A549 (cell line): ENCODE measurements around the gene SFTPA2. TPM values are rescaled to one million over a fixed set of nuclear protein-coding genes. Genes with fewer than 3 reads are reported as not detected.
A peak's percentile ranks its signal among the peaks of the same experiment; 100 is the strongest.
"Not testable (repeated sequence)": the region's sequence is repeated elsewhere in the genome, so short reads cannot be mapped to it uniquely, and the experiment has no call there.

ENCODE experiments used
- ATAC-seq, 2 experiments: fragments of 200-7000 bp in 1 of 2; fragments of >200 bp in 1 of 2; cut with Nextera tagmentation in 1 of 2; cut with Tn5 transposase in 1 of 2; 3 replicates each; pipeline versions ENCODE4 v1.8.0 to v1.9.1; 2018 to 2020; ENCODE audit warnings: mild to moderate bottlenecking in 1 of 2, moderate library complexity in 1 of 2
- CTCF ChIA-PET: fragments of 300-600 bp; sonication (Branson Sonifier 250); formaldehyde crosslinking; extraction: SDS; loops from one replicate; lab custom pipeline; 2021; ENCODE audit warnings: antibody characterized with exemption, inconsistent platforms; lab: Yijun Ruan, JAX
- POLR2A ChIA-PET: fragments of 350-600 bp; formaldehyde crosslinking; extraction: SDS; loops from one replicate; lab custom pipeline; 2021; ENCODE audit warnings: antibody characterized with exemption, inconsistent platforms; lab: Yijun Ruan, JAX
- DNase-seq, 2 experiments: peaks; one replicate each; pipeline versions ENCODE4 v3.0.0 to v3.0.0-alpha.2; 2011 to 2016; ENCODE audit warnings: low read depth in 1 of 2, low spot score in 1 of 2
- FAIRE-seq: peaks from 2 replicates; lab custom pipeline; 2011; peaks lifted over from hg19 to GRCh38; lab: Jason Lieb, UNC
- H3K27ac ChIP-seq, 2 experiments: fragments of >200 bp; sonication (Bioruptor Twin); formaldehyde crosslinking; 3 replicates each; pipeline ENCODE4 v1.5.1; 2016 to 2017
- H3K4me1 ChIP-seq: fragments of >200 bp; sonication (Bioruptor Twin); formaldehyde crosslinking; 3 replicates; pipeline ENCODE4 v1.6.1; 2016
- H3K4me2 ChIP-seq: fragments of >200 bp; sonication (Bioruptor Twin); formaldehyde crosslinking; 3 replicates; pipeline ENCODE4 v1.6.1; 2016
- H3K4me3 ChIP-seq: fragments of >200 bp; sonication (Bioruptor Twin); formaldehyde crosslinking; 3 replicates; pipeline ENCODE4 v1.5.1; 2016
- H3K9me3 ChIP-seq: fragments of >200 bp; sonication (Bioruptor Twin); formaldehyde crosslinking; 3 replicates; pipeline ENCODE4 v1.6.1; 2016
- WGBS: methylation state at CpG from one replicate; pipeline ENCODE4 v1.1.6; 2017; ENCODE audit errors: missing lambda C conversion rate; 5-methylcytosine and 5-hydroxymethylcytosine counted together
- polyA plus RNA-seq, 4 experiments: library from polyadenylated mRNA; depleted of rRNA in 3 of 4; stranded (reverse); fragments of >200 nt; fragmentation: RNase III in 1 of 4; extraction: RNeasy Plus Mini Kit Qiagen cat#74134 plus additional on column Dnase treatment in 1 of 4; gene quantifications; 2 replicates in 3 of 4; 3 replicates in 1 of 4; pipeline ENCODE4 v1.2.3, GENCODE V29; 2011 to 2017

The SFTPA2 gene
- polyA plus RNA-seq, 2 of the 4 experiments (the other 2 are of a cell fraction): not detected

DNA sequence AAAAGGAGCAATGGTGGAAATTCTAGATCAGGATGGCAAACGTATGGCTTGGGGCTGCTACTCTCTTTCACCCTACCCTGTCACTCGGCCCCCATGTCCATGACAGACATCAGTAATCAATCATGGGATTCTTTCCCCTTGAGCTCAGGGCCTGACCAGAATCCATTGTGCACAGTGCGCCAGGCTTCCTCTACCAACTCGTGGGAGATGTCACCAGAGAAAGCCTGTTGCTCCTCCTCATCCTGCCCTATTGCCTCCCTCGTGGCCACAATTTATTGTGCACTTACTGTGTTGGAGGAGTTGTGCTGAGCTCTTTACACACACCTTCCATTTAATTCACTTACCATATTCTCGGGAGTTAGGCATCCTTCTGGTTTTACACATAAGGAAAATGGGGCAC, 21.9 kb downstream of the SFTPA2 start:
- H3K4me3 ChIP-seq, H3K4me2 ChIP-seq, H3K4me1 ChIP-seq, H3K9me3 ChIP-seq, H3K27ac ChIP-seq, ATAC-seq, DNase-seq, POLR2A ChIA-PET, FAIRE-seq: not testable (repeated sequence)
- CTCF ChIA-PET: interaction anchor here (0.6 to 2.4 kb wide), 8 partner anchors 15 to 906 kb away, joined by 3 to 7 read pairs (median 4); no protein-coding TSS in a partner anchor
- WGBS: 38% methylated on average over 6 of the region's 6 CpGs

DNA sequence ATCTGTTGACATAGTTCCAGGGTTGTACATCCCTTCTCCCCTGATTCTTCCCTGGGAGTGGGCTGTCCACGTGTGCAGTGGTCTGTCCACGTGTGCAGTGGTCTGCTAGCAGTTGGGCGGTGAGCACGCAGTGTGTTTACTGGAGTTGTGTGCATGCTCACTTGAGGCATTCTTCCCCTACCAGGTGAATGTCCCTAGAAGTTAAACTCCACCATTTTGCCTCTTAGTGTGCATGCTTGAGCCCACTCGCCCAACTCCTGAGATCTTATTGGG, 26.4 kb downstream of the SFTPA2 start:
- DNase-seq, H3K4me3 ChIP-seq, H3K4me1 ChIP-seq, POLR2A ChIA-PET, H3K9me3 ChIP-seq, FAIRE-seq, H3K27ac ChIP-seq, ATAC-seq, H3K4me2 ChIP-seq: not testable (repeated sequence)
- 67% methylated on average over 1 of the region's 5 CpGs for WGBS
- CTCF ChIA-PET: interaction anchor here (0.6 kb wide), 1 partner anchor 1094 kb away, joined by 5 read pairs; no protein-coding TSS in a partner anchor

GRCh38 chr10:79533142-79533902, 26.9 kb downstream of the SFTPA2 start:
- H3K27ac ChIP-seq, DNase-seq, H3K4me1 ChIP-seq, H3K4me3 ChIP-seq, FAIRE-seq, ATAC-seq, H3K9me3 ChIP-seq, H3K4me2 ChIP-seq, POLR2A ChIA-PET: not testable (repeated sequence)
- 79% methylated on average over 11 of the region's 11 CpGs for WGBS
- CTCF ChIA-PET: interaction anchor here (0.6 kb wide), 1 partner anchor 1093 kb away, joined by 5 read pairs; no protein-coding TSS in a partner anchor

DNA sequence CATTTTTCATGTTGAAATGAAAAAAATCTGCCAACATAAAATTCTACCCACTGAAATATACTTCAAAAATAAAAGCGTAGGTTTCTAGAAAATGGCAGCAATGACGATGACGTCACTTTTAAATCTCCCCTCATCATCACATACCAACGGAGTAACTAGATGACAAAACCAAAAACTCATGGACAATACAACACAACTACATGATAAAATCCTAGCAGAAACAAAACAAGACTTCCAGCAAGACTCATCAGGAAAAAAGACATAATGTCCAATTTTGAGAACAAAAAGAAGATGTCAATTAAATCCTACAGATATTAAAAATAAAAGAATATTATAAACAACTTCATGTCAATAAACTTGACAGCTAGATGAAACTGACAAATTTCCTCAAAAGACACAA, 31.9 kb downstream of the SFTPA2 start:
- H3K4me2 ChIP-seq, DNase-seq, H3K4me3 ChIP-seq, FAIRE-seq, H3K9me3 ChIP-seq, CTCF ChIA-PET, ATAC-seq, H3K27ac ChIP-seq, POLR2A ChIA-PET, H3K4me1 ChIP-seq: not testable (repeated sequence)
- 77% methylated on average over 4 of the region's 4 CpGs for WGBS

GRCh38 chr10:79525049-79525710, 35.0 kb downstream of the SFTPA2 start:
- FAIRE-seq, POLR2A ChIA-PET: not testable (repeated sequence)

DNA sequence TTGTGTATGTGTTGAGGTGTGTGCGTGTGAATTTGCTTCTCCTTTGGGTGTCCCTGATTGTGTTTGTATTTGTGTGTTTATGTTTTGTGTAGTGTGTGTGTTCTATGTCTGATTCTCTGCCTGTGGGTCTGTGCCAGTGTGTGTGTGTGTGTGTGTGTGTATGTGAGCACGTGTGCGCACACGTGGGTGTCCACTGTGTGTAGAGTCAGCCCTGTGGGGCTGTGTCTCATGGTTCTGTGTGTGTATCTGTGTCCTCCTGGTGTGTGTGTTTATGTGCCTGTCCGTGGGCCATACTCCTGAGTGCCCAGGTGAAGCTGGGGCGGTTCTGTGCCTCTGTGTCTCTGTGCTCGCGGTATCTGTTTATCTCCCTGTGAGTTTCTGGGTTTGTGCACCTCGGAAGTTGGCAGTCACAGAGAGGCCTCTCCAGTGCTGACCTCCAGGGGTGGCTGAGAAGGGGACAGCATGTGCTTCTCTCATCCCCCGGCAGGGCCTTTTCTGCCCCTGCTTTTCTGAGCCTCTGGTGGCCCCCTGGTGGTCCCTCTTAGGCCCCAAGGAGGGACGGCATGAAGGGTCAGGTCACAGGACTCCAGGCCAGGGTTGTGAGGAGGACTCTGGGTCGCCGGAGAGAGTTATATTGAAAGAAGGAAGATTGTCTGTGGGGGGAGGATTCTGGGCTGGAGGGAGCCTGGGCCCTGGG, 36.9 kb downstream of the SFTPA2 start:
- H3K27ac ChIP-seq, H3K4me3 ChIP-seq, CTCF ChIA-PET, DNase-seq, H3K4me1 ChIP-seq, POLR2A ChIA-PET, FAIRE-seq, H3K9me3 ChIP-seq, H3K4me2 ChIP-seq: not testable (repeated sequence)
- WGBS: 52% methylated on average over 6 of the region's 13 CpGs
- peak; percentile 57 to 70; a peak in 5 of 6 replicates for ATAC-seq

More at GRCh38 chr10:79525049-79525710, 35.0 kb downstream of the SFTPA2 start:
- not testable (repeated sequence) for H3K27ac ChIP-seq, H3K4me3 ChIP-seq, ATAC-seq, H3K4me1 ChIP-seq, H3K4me2 ChIP-seq, H3K9me3 ChIP-seq, DNase-seq
- WGBS: no CpG with 5 or more reads among the region's 8 CpGs
- CTCF ChIA-PET: interaction anchor here (1.0 kb wide), 1 partner anchor 12 kb away, joined by 3 read pairs; no protein-coding TSS in a partner anchor

- CTCF ChIA-PET, POLR2A ChIA-PET: not testable (repeated sequence)
These were observed 37.7 kb downstream of the SFTPA2 start for GRCh38 chr10:79522464-79522863.

DNA sequence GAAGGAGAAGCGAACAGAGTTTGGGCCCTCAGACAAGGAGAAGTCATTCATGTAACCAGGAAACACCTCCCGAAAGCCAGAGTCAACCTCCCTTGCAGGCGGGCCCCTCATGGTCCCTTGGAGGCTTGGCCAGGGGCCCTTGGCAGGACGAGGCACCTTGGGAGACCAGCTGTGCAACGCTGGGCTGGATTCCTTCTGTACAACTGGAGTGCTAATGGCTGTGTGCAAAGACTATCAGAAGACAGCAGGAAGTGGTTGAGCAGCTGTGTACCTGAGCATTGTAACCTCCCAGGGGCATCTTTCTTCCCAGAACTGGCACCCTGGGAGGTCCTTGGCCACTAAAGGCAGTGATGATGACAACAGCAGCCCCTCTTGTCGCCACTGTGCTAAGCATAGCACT, 38.5 kb downstream of the SFTPA2 start:
- H3K27ac ChIP-seq, POLR2A ChIA-PET, H3K4me3 ChIP-seq, CTCF ChIA-PET, H3K9me3 ChIP-seq, FAIRE-seq, H3K4me2 ChIP-seq, ATAC-seq, H3K4me1 ChIP-seq, DNase-seq: not testable (repeated sequence)
- 13% methylated on average over 6 of the region's 6 CpGs for WGBS

More at GRCh38 chr10:79522464-79522863, 37.7 kb downstream of the SFTPA2 start:
- not testable (repeated sequence) for H3K4me3 ChIP-seq, H3K9me3 ChIP-seq, H3K4me2 ChIP-seq, FAIRE-seq, H3K27ac ChIP-seq, DNase-seq, H3K4me1 ChIP-seq
- ATAC-seq: peak in 1 of 2 experiments; percentile 7; a peak in 1 of 6 replicates
- WGBS: 79% methylated on average over 2 of the region's 4 CpGs

GRCh38 chr10:79517567-79517966, 42.6 kb downstream of the SFTPA2 start:
- H3K4me3 ChIP-seq, H3K4me2 ChIP-seq, H3K9me3 ChIP-seq, H3K27ac ChIP-seq, H3K4me1 ChIP-seq, ATAC-seq, POLR2A ChIA-PET, FAIRE-seq, DNase-seq, CTCF ChIA-PET: not testable (repeated sequence)
- WGBS: 7% methylated on average over 2 of the region's 4 CpGs

- ATAC-seq, POLR2A ChIA-PET, CTCF ChIA-PET, DNase-seq, H3K9me3 ChIP-seq, H3K27ac ChIP-seq, FAIRE-seq, H3K4me2 ChIP-seq, H3K4me1 ChIP-seq, H3K4me3 ChIP-seq: not testable (repeated sequence)
- WGBS: 38% methylated on average over 7 of the region's 7 CpGs
These were observed 43.5 kb downstream of the SFTPA2 start for GRCh38 chr10:79516532-79517205.
